NB4 (cell line): ENCODE measurements around the gene GTF2F2.

Experiments used
- CTCF ChIP-seq: IDR thresholded peaks from one replicate; pipeline ENCODE4 v1.5.1; 2012; ENCODE audit warnings: low read depth, low read length
- MAX ChIP-seq: IDR thresholded peaks from 2 replicates; pipeline ENCODE4 v1.6.1; 2011; ENCODE audit warnings: low read depth, low read length
- POLR2A ChIP-seq: IDR thresholded peaks from 2 replicates; pipeline ENCODE4 v1.6.1; 2011; ENCODE audit warnings: mild to moderate bottlenecking; ENCODE audit not compliant: insufficient read length; ENCODE audit errors: extremely low read depth

GRCh38 chr13:45205124-45205523 lies 84.8 kb downstream of the GTF2F2 start:
- TF ChIP-seq CTCF (no peak), POLR2A (no peak), MAX (no peak)
